Esophagus mucosa (tissue), 1 donor: ENCODE data around the gene NMRK1. TPM values are rescaled to one million over a fixed set of nuclear protein-coding genes. Genes with fewer than 3 reads are reported as not detected.

Experiments used
- ATAC-seq: fragments of 200-7000 bp; cut with Tn5 transposase; one replicate; pipeline ENCODE4 v1.9.1; 2020
- total RNA-seq: library from RNA; stranded (reverse); gene quantifications from one replicate; pipeline ENCODE4 v1.2.4, GENCODE V29; 2023
- donor health status: DM: yes; HTN: yes; CAD: no.

The NMRK1 gene
- 42.4 TPM for total RNA-seq

- peak; percentile 93 for ATAC-seq
These were observed at the start of gene NMRK1, which contains the start of gene OSTF1 for GRCh38 chr9:75087824-75088645. NMRK1 (minus strand) TSS chr9:75088155; CDS start chr9:75083115, 5,040 bp downstream. OSTF1 (plus strand) TSS chr9:75088514; CDS start chr9:75088693, 179 bp downstream.

DNA sequence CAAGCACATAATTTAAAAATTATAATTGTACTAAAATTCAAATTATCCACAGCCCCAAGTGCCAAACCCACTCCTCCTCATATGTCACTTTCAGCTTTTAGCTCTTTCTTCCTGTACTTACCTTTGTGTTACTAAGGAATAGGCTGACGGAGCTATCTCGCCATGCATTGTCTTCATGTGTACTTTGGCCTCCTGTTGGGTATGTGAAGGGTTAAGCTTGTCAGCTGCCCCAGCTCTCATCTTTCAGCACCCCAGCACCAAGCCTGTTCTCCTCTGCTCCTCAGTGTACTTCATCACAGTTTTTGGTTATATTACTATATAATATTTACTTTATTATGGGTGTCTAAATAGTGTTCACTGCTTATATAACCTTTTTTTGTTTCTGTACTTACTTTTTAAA lies 46.5 kb upstream of the NMRK1 start:
- ATAC-seq = no peak

GRCh38 chr9:75133396-75133795 lies 45.4 kb upstream of the NMRK1 start:
- no peak for ATAC-seq

GRCh38 chr9:75132244-75132643 lies 44.3 kb upstream of the NMRK1 start:
- no peak for ATAC-seq

GRCh38 chr9:75131700-75132099 lies 43.7 kb upstream of the NMRK1 start:
- ATAC-seq = no peak

DNA sequence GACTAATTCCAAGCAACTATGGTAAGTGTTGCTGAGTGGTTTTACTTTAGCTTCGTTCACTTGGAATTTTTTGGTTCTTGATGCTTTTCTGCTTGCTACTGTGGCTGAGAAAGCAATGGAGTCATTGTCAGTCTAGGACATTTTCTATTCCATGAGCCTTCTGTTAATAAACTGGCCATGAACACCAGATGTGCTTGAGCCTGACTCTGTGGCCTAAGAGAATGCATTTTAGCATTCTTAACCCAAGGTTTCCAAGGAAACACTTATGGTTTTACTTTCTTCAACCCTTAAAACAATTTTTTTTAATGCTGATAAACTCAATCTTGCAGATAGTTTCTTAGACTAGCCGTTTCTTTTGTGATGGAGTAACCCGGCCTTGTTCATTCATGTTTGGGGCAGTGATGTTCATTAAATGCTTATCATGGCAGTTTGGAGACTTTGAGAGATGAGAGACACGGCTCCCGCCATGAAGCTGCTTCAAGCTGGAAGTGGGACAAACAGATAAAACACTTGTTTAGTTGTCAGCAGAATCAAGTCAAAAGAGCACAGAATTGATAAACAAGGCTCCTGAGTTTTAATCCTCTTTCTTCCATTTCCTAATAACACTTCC lies 42.8 kb upstream of the NMRK1 start:
- no peak for ATAC-seq

- ATAC-seq = no peak
These were observed 42.2 kb upstream of the NMRK1 start for GRCh38 chr9:75130172-75130571.

GRCh38 chr9:75128535-75128934 lies 40.6 kb upstream of the NMRK1 start:
- no peak for ATAC-seq

- ATAC-seq = no peak
These were observed 35.7 kb upstream of the NMRK1 start for GRCh38 chr9:75123696-75124095.

GRCh38 chr9:75121914-75122558 lies 34.1 kb upstream of the NMRK1 start:
- ATAC-seq = peak; percentile 53

GRCh38 chr9:75120686-75121085 lies 32.7 kb upstream of the NMRK1 start:
- ATAC-seq = peak; percentile 54

DNA sequence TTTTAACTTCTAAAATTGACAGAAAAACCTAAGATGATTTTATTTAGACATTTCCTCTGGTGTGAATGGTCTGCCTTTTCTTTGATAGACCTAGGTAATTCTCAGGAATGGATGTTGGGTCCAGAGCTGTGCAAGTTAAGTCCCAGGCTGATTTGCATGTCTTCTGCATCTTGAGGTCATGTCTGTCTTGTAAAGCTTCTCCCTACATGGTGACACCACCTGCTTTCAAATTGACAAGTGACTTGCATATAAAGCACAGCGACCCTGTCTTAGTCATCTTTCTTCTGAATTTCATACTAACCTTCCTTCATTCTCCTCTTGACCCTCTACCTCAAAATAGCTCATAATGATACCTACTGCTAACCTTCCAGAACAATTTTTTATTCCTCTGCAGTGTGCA lies 29.6 kb upstream of the NMRK1 start:
- ATAC-seq = no peak

DNA sequence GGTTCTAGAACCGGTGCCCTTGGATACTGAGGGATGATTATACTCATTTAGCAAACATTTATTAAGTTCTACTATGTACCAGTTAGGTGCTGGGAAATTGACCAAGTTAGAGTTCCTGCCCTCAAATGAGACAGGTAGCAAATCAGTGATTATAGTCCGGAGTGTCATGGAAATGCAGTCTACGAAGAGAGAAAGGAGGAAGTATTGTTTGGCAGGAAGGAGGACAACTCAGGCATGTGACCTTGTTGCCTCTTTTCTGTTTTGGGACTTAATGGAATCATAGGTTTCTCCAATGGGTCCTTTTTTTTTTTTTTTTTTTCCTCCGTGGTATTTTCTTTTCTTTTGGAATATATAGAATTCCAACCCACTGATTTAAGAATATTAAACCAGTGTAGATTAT lies 28.4 kb upstream of the NMRK1 start:
- ATAC-seq = no peak

- no peak for ATAC-seq
These were observed 24.8 kb upstream of the NMRK1 start for GRCh38 chr9:75112789-75113188.

DNA sequence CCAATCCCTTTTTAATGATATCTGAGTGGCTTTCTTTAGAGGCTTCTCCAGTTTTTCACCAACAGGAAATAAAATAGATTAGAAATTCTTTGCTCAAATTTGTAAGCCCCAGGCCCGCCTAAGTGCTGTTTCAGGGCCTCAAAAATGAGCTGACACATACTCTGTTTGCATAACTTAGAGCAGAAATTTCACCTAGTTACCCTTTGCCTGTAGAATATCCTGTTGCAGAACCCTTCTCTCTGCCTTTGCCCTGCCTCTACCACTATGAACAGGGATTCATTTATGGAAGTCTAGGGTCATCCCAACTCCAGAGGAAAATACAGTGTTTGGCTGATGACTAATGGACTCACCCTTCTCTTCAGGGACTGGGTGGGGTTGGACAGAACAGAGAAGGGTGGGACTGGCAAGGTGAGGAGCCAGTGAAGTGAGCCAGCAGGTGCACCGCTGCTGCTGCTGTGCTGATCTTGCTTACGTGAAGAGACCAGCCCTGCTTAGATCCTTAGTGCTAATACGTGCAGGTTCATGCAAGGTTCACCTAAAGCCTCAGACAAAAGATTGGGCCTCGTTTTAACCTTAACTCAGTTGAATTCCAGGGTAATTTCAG lies 23.2 kb upstream of the NMRK1 start:
- peak; percentile 99 for ATAC-seq

DNA sequence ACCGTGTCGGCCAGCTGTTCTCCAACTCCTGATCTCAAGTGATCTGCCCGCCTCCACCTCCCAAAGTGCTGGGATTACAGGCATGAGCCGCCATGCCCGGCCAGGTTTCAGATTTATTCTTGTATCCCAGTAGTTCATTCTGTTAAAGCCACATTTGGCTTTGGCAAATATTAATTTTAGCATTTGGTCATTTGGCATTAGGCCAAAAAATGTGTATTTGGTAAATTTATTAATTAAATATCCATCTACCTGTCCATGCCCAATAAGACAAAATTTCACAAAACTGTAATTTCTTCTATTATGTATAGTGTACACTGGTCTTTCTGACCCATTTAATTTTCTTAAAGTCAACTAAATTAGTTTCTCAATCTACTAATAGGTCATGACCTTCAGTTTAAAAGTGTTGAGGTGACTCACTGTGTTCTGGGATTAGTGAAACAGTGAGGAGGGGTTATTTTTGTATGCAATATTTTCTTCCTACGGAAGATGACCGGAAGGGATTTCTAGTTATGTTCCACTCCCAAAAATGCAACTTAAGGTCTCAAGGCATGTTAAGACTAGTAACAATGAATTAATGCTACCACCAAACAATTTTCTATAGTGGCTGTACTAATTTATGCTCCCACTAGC lies 21.4 kb upstream of the NMRK1 start:
- ATAC-seq = peak; percentile 13

- peak; percentile 30 for ATAC-seq
These were observed 20.6 kb upstream of the NMRK1 start for GRCh38 chr9:75108571-75108970.

DNA sequence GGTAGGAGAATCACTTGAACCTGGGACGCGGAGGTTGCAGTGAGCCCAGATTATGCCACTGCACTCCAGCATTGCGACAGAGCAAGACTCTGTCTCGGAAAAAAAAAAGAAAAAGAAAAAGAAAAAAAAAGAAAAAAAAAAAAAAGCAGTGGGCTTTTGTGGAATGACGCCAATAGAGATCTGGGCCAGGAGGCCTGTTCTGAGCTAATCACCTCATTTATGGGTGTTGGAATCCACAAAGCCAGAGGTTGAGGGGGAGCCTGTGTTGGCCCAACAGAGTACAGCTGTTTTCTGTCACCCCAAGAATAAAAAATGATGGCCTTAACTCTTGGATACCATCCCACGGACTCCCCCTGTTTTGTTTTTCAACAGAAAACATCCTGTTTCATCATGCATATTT lies 18.9 kb upstream of the NMRK1 start:
- no peak for ATAC-seq

DNA sequence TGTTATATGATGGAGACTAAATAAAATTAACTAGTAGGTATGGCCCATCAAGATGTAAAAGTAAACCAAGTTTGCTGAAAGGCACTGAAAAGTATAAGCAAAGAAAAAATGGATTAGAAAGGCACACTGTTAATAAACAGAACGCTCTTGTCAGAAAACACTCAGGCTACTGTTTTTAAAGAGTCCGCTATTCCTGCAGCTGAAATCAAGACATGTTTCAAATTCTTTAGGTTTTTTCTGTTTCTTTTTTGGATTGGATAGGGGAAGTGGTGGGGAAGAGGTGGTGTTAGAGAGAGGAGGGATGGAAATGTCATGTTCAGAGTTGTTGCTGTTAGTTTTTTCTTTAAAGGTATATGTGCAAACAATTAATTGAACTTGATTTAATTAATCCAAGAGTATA lies 17.9 kb upstream of the NMRK1 start:
- ATAC-seq = no peak

DNA sequence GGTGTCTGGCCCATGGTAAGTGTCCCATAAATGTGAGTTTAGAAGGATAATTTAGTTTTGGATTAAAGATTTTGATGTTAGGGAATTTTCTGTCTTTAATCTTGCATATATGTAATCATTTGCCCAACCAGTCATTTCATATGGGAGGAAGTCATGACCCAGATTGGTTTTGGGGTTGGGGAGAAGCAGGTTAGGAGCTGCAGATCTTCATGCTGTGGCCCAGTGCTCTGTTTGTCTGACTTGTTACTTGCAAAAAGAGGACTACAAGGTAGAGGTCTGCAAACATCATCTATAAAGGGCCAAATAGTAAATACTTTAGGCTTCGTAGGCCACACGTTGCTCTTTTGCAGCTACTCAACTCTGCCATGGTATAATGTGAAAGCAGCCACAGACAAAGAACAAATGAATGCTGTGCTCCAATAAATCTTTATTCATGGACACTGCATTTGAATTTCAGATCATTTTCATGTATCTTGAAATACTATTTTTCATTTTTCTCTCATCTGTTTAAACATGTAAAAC lies 17.1 kb upstream of the NMRK1 start:
- no peak for ATAC-seq

DNA sequence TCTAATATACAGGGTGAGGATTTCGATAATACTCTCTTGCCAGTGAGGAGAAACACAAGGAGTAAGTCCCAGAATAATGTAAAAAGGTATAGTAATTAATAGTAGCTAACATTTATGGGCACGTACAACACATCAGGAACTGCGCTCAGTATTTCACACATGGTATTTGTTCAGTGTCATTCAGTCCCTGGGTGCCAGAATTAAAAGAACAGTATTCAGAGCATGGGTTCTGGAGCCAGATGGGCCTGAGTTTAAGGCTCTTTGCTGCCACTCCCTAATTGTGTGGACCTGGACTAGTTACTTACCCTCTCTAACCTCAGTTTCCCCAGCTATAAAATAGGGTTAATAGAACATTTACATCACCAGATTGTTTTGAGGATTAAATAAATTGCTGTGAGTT lies 16.7 kb upstream of the NMRK1 start:
- no peak for ATAC-seq

- ATAC-seq = no peak
These were observed 14.3 kb upstream of the NMRK1 start for GRCh38 chr9:75102177-75102790.
